HS-27A (cell line): ENCODE data around the gene WNT5A.
A peak's percentile ranks its signal among the peaks of the same experiment; 100 is the strongest.

ENCODE experiments used
- DNase-seq: peaks from one replicate; pipeline ENCODE4 v3.0.0-alpha.2; 2012; ENCODE audit warnings: low read depth, missing footprints

Gene WNT5A

GRCh38 chr3:55486857-55487380 lies at the start of gene WNT5A:
Gene WNT5A, minus strand, starts transcription at chr3:55487306. Its CDS starts 321 bp downstream, at chr3:55486985.
- no peak for DNase-seq

GRCh38 chr3:55534876-55535275 lies 47.8 kb upstream of the WNT5A start:
- DNase-seq = no peak

GRCh38 chr3:55532806-55533205 lies 45.7 kb upstream of the WNT5A start:
- no peak for DNase-seq

GRCh38 chr3:55531321-55531720 lies 44.2 kb upstream of the WNT5A start:
- no peak for DNase-seq

- DNase-seq = no peak
These were observed 40.3 kb upstream of the WNT5A start for GRCh38 chr3:55527361-55527760.

- no peak for DNase-seq
These were observed 39.4 kb upstream of the WNT5A start for GRCh38 chr3:55526332-55527030.

- DNase-seq = no peak
These were observed 38.3 kb upstream of the WNT5A start for GRCh38 chr3:55525436-55525835.

- DNase-seq = peak; percentile 68
These were observed 37.6 kb upstream of the WNT5A start for GRCh38 chr3:55524565-55525244.

GRCh38 chr3:55523471-55523870 lies 36.4 kb upstream of the WNT5A start:
- no peak for DNase-seq

GRCh38 chr3:55521738-55522421 lies 34.8 kb upstream of the WNT5A start:
- DNase-seq = no peak

- no peak for DNase-seq
These were observed 34.1 kb upstream of the WNT5A start for GRCh38 chr3:55521064-55521737.

- no peak for DNase-seq
These were observed 31.9 kb upstream of the WNT5A start for GRCh38 chr3:55519019-55519418.

GRCh38 chr3:55518451-55518850 lies 31.3 kb upstream of the WNT5A start:
- no peak for DNase-seq

GRCh38 chr3:55516392-55517030 lies 29.4 kb upstream of the WNT5A start:
- no peak for DNase-seq

- DNase-seq = no peak
These were observed 28.6 kb upstream of the WNT5A start for GRCh38 chr3:55515550-55516246.

- no peak for DNase-seq
These were observed 27.9 kb upstream of the WNT5A start for GRCh38 chr3:55514962-55515361.

GRCh38 chr3:55512571-55513343 lies 25.7 kb upstream of the WNT5A start:
- DNase-seq = no peak

- DNase-seq = peak; percentile 30
These were observed 24.9 kb upstream of the WNT5A start for GRCh38 chr3:55511895-55512570.

- no peak for DNase-seq
These were observed 21.2 kb upstream of the WNT5A start for GRCh38 chr3:55508335-55508734.

- DNase-seq = no peak
These were observed 20.7 kb upstream of the WNT5A start for GRCh38 chr3:55507808-55508207.
